ENCODE measurements around the gene RXRG.

DNA sequence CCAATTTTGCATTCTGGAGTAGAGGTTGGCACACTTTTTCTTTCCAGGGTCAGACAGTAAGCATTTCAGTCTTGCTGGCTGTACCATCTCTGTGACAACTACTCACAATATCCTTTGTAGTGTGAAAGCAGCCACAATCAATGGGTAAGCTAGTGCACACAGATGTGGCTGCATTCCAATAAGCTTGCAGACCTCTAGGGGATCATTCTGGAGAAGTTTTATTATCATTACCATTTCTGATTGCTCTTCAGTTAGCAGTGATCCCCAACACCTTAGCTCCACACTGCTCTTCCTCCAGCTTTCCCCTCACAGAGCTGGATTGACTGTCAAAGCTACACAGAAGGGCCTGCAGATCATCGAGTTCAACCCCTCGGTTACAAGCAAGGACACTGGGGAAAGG, 9.1 kb downstream of the RXRG start:
- TF ChIP-seq, protein P1, sequence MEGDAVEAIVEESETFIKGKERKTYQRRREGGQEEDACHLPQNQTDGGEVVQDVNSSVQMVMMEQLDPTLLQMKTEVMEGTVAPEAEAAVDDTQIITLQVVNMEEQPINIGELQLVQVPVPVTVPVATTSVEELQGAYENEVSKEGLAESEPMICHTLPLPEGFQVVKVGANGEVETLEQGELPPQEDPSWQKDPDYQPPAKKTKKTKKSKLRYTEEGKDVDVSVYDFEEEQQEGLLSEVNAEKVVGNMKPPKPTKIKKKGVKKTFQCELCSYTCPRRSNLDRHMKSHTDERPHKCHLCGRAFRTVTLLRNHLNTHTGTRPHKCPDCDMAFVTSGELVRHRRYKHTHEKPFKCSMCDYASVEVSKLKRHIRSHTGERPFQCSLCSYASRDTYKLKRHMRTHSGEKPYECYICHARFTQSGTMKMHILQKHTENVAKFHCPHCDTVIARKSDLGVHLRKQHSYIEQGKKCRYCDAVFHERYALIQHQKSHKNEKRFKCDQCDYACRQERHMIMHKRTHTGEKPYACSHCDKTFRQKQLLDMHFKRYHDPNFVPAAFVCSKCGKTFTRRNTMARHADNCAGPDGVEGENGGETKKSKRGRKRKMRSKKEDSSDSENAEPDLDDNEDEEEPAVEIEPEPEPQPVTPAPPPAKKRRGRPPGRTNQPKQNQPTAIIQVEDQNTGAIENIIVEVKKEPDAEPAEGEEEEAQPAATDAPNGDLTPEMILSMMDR (IDR thresholded peaks at IDR 0.05; ENCODE audit: poor library complexity) = no peak
- no peak for TF ChIP-seq EZH2 (IDR thresholded peaks at IDR 0.05; ENCODE audit: borderline replicate concordance)

Measured in hepatocyte (in vitro differentiated cells).